Large intestine (tissue), 3 donors: ENCODE measurements around the gene KCTD17. TPM values are rescaled to one million over a fixed set of nuclear protein-coding genes. Genes with fewer than 3 reads are reported as not detected.

Experiments
- DNase-seq, 2 donors: peaks; one replicate each; pipeline versions ENCODE4 v3.0.0 to v3.0.0-alpha.2; 2013
- H3K27ac ChIP-seq: one replicate; pipeline ENCODE4 v1.5.1; 2013; ENCODE audit warnings: low read length
- H3K27me3 ChIP-seq: 2 replicates; pipeline ENCODE4 v1.6.1; 2013; ENCODE audit warnings: low read length; ENCODE audit not compliant: control insufficient read depth, insufficient read depth
- H3K36me3 ChIP-seq: 2 replicates; pipeline ENCODE4 v1.6.1; 2013; ENCODE audit warnings: low read length; ENCODE audit not compliant: control insufficient read depth, insufficient read depth
- H3K4me1 ChIP-seq: one replicate; pipeline ENCODE4 v1.6.1; 2013; ENCODE audit warnings: low read length; ENCODE audit not compliant: control insufficient read depth, insufficient read depth
- H3K4me3 ChIP-seq: one replicate; pipeline ENCODE4 v1.5.1; 2013; ENCODE audit warnings: low read length
- H3K9me3 ChIP-seq: one replicate; pipeline ENCODE4 v1.6.1; 2013; ENCODE audit warnings: mild to moderate bottlenecking, low read depth, low read length, moderate library complexity; ENCODE audit not compliant: control insufficient read depth
- WGBS: methylation state at CpG from one replicate; pipeline ENCODE4 v1.1.5; 2013; ENCODE audit warnings: low lambda C conversion rate; ENCODE audit not compliant: insufficient coverage; 5-methylcytosine and 5-hydroxymethylcytosine counted together
- polyA plus RNA-seq: library from polyadenylated mRNA; unstranded; fragments of 120-200 nt; gene quantifications from one replicate; pipeline ENCODE4 v1.2.1, GENCODE V29; 2013

The KCTD17 gene
- polyA plus RNA-seq, 1 donor = 14.1 TPM

GRCh38 chr22:37077802-37078448, 26.4 kb downstream of the KCTD17 start:
- H3K9me3 ChIP-seq = no peaks in the 10 kb centered on the region
- DNase-seq = peak; percentile 42 to 49
- no peak overlapping the region for H3K4me3 ChIP-seq
- H3K27me3 ChIP-seq = peaks cover 2% of the 10 kb centered on the region
- H3K36me3 ChIP-seq = no peaks in the 10 kb centered on the region
- no CpG with 5 or more reads among the region's 15 CpGs for WGBS
- no peak overlapping the region for H3K27ac ChIP-seq
- no peaks in the 10 kb centered on the region for H3K4me1 ChIP-seq

GRCh38 chr22:37079158-37079557, 27.6 kb downstream of the KCTD17 start:
- Histone ChIP-seq H3K4me3 (no peak overlapping the region), H3K9me3 (no peaks in the 10 kb centered on the region), H3K36me3 (no peaks in the 10 kb centered on the region), H3K4me1 (no peaks in the 10 kb centered on the region), H3K27ac (no peak overlapping the region), H3K27me3 (peaks cover 2% of the 10 kb centered on the region)
- no peak for DNase-seq
- WGBS = no CpG with 5 or more reads among the region's 5 CpGs

- Histone ChIP-seq H3K9me3 (no peaks in the 10 kb centered on the region), H3K27me3 (peaks cover 2% of the 10 kb centered on the region), H3K4me3 (no peak overlapping the region), H3K36me3 (no peaks in the 10 kb centered on the region), H3K4me1 (no peaks in the 10 kb centered on the region), H3K27ac (no peak overlapping the region)
- no peak for DNase-seq
- WGBS = no CpG with 5 or more reads among the region's 15 CpGs
These were observed 28.2 kb downstream of the KCTD17 start for GRCh38 chr22:37079668-37080171.

- Histone ChIP-seq H3K36me3 (no peaks in the 10 kb centered on the region), H3K27ac (no peak overlapping the region), H3K27me3 (peaks cover 2% of the 10 kb centered on the region), H3K4me3 (no peak overlapping the region), H3K9me3 (no peaks in the 10 kb centered on the region), H3K4me1 (no peaks in the 10 kb centered on the region)
- DNase-seq = no peak
- no CpG with 5 or more reads among the region's 6 CpGs for WGBS
These were observed 28.9 kb downstream of the KCTD17 start for GRCh38 chr22:37080438-37080837.

GRCh38 chr22:37080838-37081237, 29.3 kb downstream of the KCTD17 start:
- Histone ChIP-seq H3K27ac (no peak overlapping the region), H3K9me3 (no peaks in the 10 kb centered on the region), H3K36me3 (no peaks in the 10 kb centered on the region), H3K27me3 (peaks cover 2% of the 10 kb centered on the region), H3K4me1 (no peaks in the 10 kb centered on the region), H3K4me3 (no peak overlapping the region)
- DNase-seq = no peak
- no CpG with 5 or more reads among the region's 12 CpGs for WGBS

GRCh38 chr22:37082251-37082873, 30.8 kb downstream of the KCTD17 start:
- no CpG with 5 or more reads among the region's 10 CpGs for WGBS
- Histone ChIP-seq H3K36me3 (no peaks in the 10 kb centered on the region), H3K4me1 (no peaks in the 10 kb centered on the region), H3K4me3 (no peak overlapping the region), H3K9me3 (no peaks in the 10 kb centered on the region), H3K27me3 (peaks cover 2% of the 10 kb centered on the region), H3K27ac (no peak overlapping the region)
- DNase-seq = no peak

- WGBS = no CpG with 5 or more reads among the region's 6 CpGs
- H3K27me3 ChIP-seq = no peaks in the 10 kb centered on the region
These were observed 32.4 kb downstream of the KCTD17 start for GRCh38 chr22:37083914-37084313.

GRCh38 chr22:37084385-37084784, 32.8 kb downstream of the KCTD17 start:
- Histone ChIP-seq H3K27ac (no peak overlapping the region), H3K9me3 (no peaks in the 10 kb centered on the region), H3K36me3 (no peaks in the 10 kb centered on the region), H3K27me3 (no peaks in the 10 kb centered on the region), H3K4me1 (peaks cover 2% of the 10 kb centered on the region), H3K4me3 (no peak overlapping the region)
- WGBS = no CpG with 5 or more reads among the region's 10 CpGs
- no peak for DNase-seq

More at GRCh38 chr22:37083914-37084313, 32.4 kb downstream of the KCTD17 start:
- Histone ChIP-seq H3K4me3 (no peak overlapping the region), H3K4me1 (peaks cover 2% of the 10 kb centered on the region), H3K27ac (no peak overlapping the region), H3K9me3 (no peaks in the 10 kb centered on the region), H3K36me3 (no peaks in the 10 kb centered on the region)
- DNase-seq = no peak

GRCh38 chr22:37086184-37086583, 34.6 kb downstream of the KCTD17 start:
- Histone ChIP-seq H3K9me3 (no peaks in the 10 kb centered on the region), H3K27ac (no peak overlapping the region), H3K4me3 (no peak overlapping the region), H3K36me3 (no peaks in the 10 kb centered on the region), H3K27me3 (no peaks in the 10 kb centered on the region), H3K4me1 (peaks cover 2% of the 10 kb centered on the region)
- WGBS = no CpG with 5 or more reads among the region's 15 CpGs
- DNase-seq = no peak

- DNase-seq = peak in 1 of 2 donors; percentile 26
- H3K4me3 ChIP-seq = no peak overlapping the region
- WGBS = 100% methylated on average over 1 of the region's 6 CpGs
- no peaks in the 10 kb centered on the region for H3K27me3 ChIP-seq
- peaks cover 2% of the 10 kb centered on the region for H3K4me1 ChIP-seq
- H3K27ac ChIP-seq = no peak overlapping the region
- H3K9me3 ChIP-seq = no peaks in the 10 kb centered on the region
- no peaks in the 10 kb centered on the region for H3K36me3 ChIP-seq
These were observed 36.6 kb downstream of the KCTD17 start for GRCh38 chr22:37088108-37088605.
